HUES6 (cell line): ENCODE results near the gene CGRRF1.

Source experiments
- H3K27ac ChIP-seq: 2 replicates; pipeline ENCODE4 v1.7.0; 2013; ENCODE audit warnings: low read depth, mild to moderate bottlenecking, low read length, inconsistent platforms
- H3K27me3 ChIP-seq: 2 replicates; pipeline ENCODE4 v1.6.1; 2013; ENCODE audit warnings: low read length; ENCODE audit not compliant: control insufficient read depth, insufficient read depth
- H3K36me3 ChIP-seq: 2 replicates; pipeline ENCODE4 v1.6.1; 2013; ENCODE audit warnings: low read length; ENCODE audit not compliant: control insufficient read depth, insufficient read depth
- H3K4me1 ChIP-seq: 2 replicates; pipeline ENCODE4 v1.6.1; 2013; ENCODE audit warnings: low read length; ENCODE audit not compliant: control insufficient read depth, insufficient read depth
- H3K4me3 ChIP-seq: 2 replicates; pipeline ENCODE4 v1.5.1; 2013; ENCODE audit warnings: low read depth, low read length
- H3K9ac ChIP-seq: one replicate; pipeline ENCODE4 v1.6.1; 2013; ENCODE audit warnings: mild to moderate bottlenecking, low read length
- H3K9me3 ChIP-seq: 2 replicates; pipeline ENCODE4 v1.6.1; 2013; ENCODE audit warnings: low read depth, low read length; ENCODE audit not compliant: control insufficient read depth, insufficient read depth

CGRRF1 gene

GRCh38 chr14:54577494-54577893, 67.8 kb downstream of the CGRRF1 start:
- H3K27ac ChIP-seq = no peak overlapping the region
- peaks cover 25% of the 10 kb centered on the region; the same call in 1 of the 2 replicates for H3K36me3 ChIP-seq
- H3K9me3 ChIP-seq = no peaks in the 10 kb centered on the region
- H3K9ac ChIP-seq = no peak overlapping the region
- H3K4me3 ChIP-seq = no peak overlapping the region
- no peaks in the 10 kb centered on the region for H3K27me3 ChIP-seq
- H3K4me1 ChIP-seq = no peaks in the 10 kb centered on the region; the same call in 1 of the 2 replicates

GRCh38 chr14:54577977-54578376, 68.3 kb downstream of the CGRRF1 start:
- Histone ChIP-seq H3K9ac (no peak overlapping the region), H3K27me3 (no peaks in the 10 kb centered on the region), H3K4me1 (no peaks in the 10 kb centered on the region; the same call in 1 of the 2 replicates), H3K4me3 (no peak overlapping the region), H3K36me3 (peaks cover 24% of the 10 kb centered on the region; the same call in 1 of the 2 replicates), H3K27ac (no peak overlapping the region), H3K9me3 (no peaks in the 10 kb centered on the region)

GRCh38 chr14:54579621-54580020, 69.9 kb downstream of the CGRRF1 start:
- Histone ChIP-seq H3K4me1 (no peaks in the 10 kb centered on the region; the same call in 1 of the 2 replicates), H3K9ac (no peak overlapping the region), H3K27me3 (no peaks in the 10 kb centered on the region), H3K27ac (no peak overlapping the region), H3K4me3 (no peak overlapping the region), H3K36me3 (peaks cover 14% of the 10 kb centered on the region; the same call in 1 of the 2 replicates), H3K9me3 (no peaks in the 10 kb centered on the region)

GRCh38 chr14:54580933-54581332, 71.2 kb downstream of the CGRRF1 start:
- H3K9me3 ChIP-seq = no peaks in the 10 kb centered on the region
- no peak overlapping the region for H3K9ac ChIP-seq
- no peak overlapping the region for H3K4me3 ChIP-seq
- peaks cover 17% of the 10 kb centered on the region; the same call in 1 of the 2 replicates for H3K36me3 ChIP-seq
- no peaks in the 10 kb centered on the region for H3K4me1 ChIP-seq
- no peaks in the 10 kb centered on the region for H3K27me3 ChIP-seq
- H3K27ac ChIP-seq = no peak overlapping the region

- Histone ChIP-seq H3K36me3 (peaks cover 11% of the 10 kb centered on the region; the same call in 1 of the 2 replicates), H3K9ac (no peak overlapping the region), H3K27ac (no peak overlapping the region), H3K27me3 (no peaks in the 10 kb centered on the region), H3K4me1 (no peaks in the 10 kb centered on the region), H3K9me3 (no peaks in the 10 kb centered on the region), H3K4me3 (no peak overlapping the region)
These were observed 72.6 kb downstream of the CGRRF1 start for GRCh38 chr14:54582334-54582733.

- Histone ChIP-seq H3K4me3 (no peak overlapping the region), H3K27me3 (no peaks in the 10 kb centered on the region), H3K9me3 (no peaks in the 10 kb centered on the region), H3K36me3 (peaks cover 11% of the 10 kb centered on the region; the same call in 1 of the 2 replicates), H3K4me1 (no peaks in the 10 kb centered on the region), H3K9ac (no peak overlapping the region), H3K27ac (no peak overlapping the region)
These were observed 74.4 kb downstream of the CGRRF1 start for GRCh38 chr14:54584097-54584496.

GRCh38 chr14:54585214-54585613, 75.5 kb downstream of the CGRRF1 start:
- no peak overlapping the region for H3K27ac ChIP-seq
- H3K27me3 ChIP-seq = no peaks in the 10 kb centered on the region
- H3K4me1 ChIP-seq = no peaks in the 10 kb centered on the region
- H3K4me3 ChIP-seq = no peak overlapping the region
- H3K9me3 ChIP-seq = no peaks in the 10 kb centered on the region
- H3K9ac ChIP-seq = no peak overlapping the region
- H3K36me3 ChIP-seq = peaks cover 11% of the 10 kb centered on the region; the same call in 1 of the 2 replicates
